Transverse colon (tissue), 3 donors: Measurements from ENCODE around the gene TMEM240.

Source experiments
- EP300 ChIP-seq: sonication (generic); formaldehyde crosslinking; IDR thresholded peaks from one replicate; pipeline ENCODE4 v1.6.1; 2017; ENCODE audit warnings: antibody characterized with exemption, low read depth
- POLR2A ChIP-seq: fragments of 450-650 bp; IDR thresholded peaks from one replicate; pipeline ENCODE4 v1.6.1; 2016; ENCODE audit warnings: antibody characterized with exemption, mild to moderate bottlenecking, moderate library complexity
- TF ChIP-seq, protein P1 (sequence below), 5 experiments: fragments of 200-600 bp in 3 of 5; fragments of 450-650 bp in 2 of 5; sonication (generic) in 3 of 5; IDR thresholded peaks; 1 replicate in 2 of 5; 2 replicates in 3 of 5; pipeline ENCODE4 v1.5.1; 2016 to 2017; ENCODE audit warnings: antibody characterized with exemption in 5 of 5, inconsistent platforms in 3 of 5, mild to moderate bottlenecking in 2 of 5, moderate library complexity in 1 of 5

- TF ChIP-seq, protein P1, sequence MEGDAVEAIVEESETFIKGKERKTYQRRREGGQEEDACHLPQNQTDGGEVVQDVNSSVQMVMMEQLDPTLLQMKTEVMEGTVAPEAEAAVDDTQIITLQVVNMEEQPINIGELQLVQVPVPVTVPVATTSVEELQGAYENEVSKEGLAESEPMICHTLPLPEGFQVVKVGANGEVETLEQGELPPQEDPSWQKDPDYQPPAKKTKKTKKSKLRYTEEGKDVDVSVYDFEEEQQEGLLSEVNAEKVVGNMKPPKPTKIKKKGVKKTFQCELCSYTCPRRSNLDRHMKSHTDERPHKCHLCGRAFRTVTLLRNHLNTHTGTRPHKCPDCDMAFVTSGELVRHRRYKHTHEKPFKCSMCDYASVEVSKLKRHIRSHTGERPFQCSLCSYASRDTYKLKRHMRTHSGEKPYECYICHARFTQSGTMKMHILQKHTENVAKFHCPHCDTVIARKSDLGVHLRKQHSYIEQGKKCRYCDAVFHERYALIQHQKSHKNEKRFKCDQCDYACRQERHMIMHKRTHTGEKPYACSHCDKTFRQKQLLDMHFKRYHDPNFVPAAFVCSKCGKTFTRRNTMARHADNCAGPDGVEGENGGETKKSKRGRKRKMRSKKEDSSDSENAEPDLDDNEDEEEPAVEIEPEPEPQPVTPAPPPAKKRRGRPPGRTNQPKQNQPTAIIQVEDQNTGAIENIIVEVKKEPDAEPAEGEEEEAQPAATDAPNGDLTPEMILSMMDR (IDR thresholded peaks at IDR 0.05) = no peak
- TF ChIP-seq EP300 (no peak), POLR2A (no peak)
Measured at GRCh38 chr1:1569341-1569740, 28.9 kb upstream of the TMEM240 start.
